ENCODE results near the gene CD79A. TPM values are rescaled to one million over a fixed set of nuclear protein-coding genes. Genes with fewer than 3 reads are reported as not detected.

Gene CD79A
- polyA plus RNA-seq (2012; ENCODE audit: low read depth, missing spikeins): 466 TPM

DNA sequence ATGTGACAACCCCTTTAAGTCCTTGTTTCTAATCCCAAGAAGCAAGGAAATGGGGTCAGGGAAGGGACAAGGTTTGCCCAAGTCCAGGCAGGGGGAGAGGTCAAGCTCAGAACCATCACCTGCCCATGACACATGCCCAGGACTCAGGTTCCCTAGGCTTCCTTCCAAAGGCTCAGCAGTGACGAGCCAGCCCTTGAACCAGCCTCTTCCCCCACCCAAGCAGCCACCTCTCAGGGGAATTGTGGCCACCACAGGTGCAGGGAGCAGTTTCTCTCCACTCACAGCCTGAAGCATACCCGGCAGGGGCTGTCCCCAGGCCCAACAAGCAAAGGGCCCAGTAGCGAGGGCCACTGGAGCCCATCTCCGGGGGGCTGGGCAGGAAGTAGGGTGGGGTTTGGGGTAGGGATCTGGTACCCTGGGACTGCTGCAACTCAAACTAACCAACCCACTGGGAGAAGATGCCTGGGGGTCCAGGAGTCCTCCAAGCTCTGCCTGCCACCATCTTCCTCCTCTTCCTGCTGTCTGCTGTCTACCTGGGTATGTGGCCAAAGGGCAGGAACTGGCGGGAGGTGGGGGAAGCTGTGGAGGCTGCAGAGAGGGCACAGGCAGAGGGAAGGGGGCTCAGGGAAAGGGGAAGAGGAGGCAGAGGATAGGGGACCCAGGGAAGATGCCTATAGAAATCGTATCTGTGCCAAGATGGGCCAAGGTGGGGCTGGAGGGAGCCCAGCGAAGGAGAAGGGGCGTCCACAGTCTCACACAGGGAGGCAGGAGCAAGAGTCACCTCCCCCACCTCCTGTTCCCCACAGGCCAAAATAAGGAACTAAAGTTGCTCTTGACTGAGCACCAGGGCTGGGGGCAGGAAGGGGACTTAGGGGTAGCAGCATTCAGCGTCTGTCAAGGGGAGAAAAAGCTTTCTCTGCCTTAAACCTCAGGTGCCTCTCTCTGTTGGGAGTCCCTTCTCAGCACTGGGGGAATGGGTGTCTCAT is at the start of gene CD79A:
Gene CD79A (plus strand): TSS at position 433 of the 986 bp plus-strand sequence. CDS start 26 bp downstream, at position 459.
- FAIRE-seq: peak; percentile 98

DNA sequence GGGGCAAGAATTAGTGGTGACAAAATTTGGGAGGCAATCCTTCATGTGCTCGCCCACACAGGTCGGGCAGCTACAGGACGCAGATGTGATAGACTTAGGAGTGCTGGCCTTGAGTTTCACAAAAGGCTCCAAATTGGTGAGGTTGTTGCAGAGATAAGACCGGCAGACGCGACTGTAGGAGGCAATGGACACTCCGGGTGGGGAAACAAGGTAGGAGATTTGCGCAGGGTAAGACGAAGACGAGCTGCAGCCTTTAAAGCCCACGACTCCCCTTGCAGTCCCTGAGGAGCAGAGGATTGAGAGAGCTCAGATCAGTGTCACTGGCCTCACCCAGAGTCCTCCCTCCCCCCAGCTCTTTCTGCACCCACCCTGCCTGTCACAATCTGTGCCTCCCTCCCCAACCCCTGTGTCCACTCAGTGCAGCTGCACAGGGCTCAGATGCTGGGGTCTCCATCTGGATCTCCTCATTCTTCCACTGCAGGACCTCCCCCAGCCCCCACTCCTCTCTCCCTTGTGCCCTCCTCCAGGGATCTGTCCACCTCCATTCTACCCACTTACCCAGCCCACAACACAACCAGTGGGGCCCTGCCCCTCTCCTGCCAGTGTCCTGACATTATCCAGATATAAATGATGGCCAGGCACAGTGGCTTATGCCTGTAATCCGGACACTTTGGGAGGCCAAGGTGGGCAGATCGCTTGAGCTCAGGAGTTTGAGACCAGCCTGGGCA is 38.9 kb upstream of the CD79A start:
- DNase-seq (ENCODE audit: insufficient read length, low spot score): no peak
- TF ChIP-seq POLR2A (IDR thresholded peaks at IDR 0.05; ENCODE audit: low read depth, low read length) (no peak), POLR2AphosphoS5 (IDR thresholded peaks at IDR 0.05; ENCODE audit: low read depth, low read length) (no peak), PAX5 (IDR thresholded peaks at IDR 0.05; ENCODE audit: insufficient read depth, low read length, severe bottlenecking) (no peak)
- no peak for FAIRE-seq

More for the DNA sequence above, at the start of gene CD79A:
- peak; percentile 69 for TF ChIP-seq POLR2AphosphoS5 (IDR thresholded peaks at IDR 0.05; ENCODE audit: low read depth, low read length)
- peak; percentile 80 for TF ChIP-seq PAX5 (IDR thresholded peaks at IDR 0.05; ENCODE audit: insufficient read depth, low read length, severe bottlenecking)
- TF ChIP-seq TAF1 (IDR thresholded peaks at IDR 0.05; ENCODE audit: low read depth, low read length): peak; percentile 54
- peak; percentile 71; the same call in 1 of the 2 replicates for TF ChIP-seq POU2F2 (IDR thresholded peaks at IDR 0.05; ENCODE audit: low read depth, low read length)
- peak; percentile 30; the same call in 1 of the 2 replicates for TF ChIP-seq SPI1 (IDR thresholded peaks at IDR 0.05; ENCODE audit: low read depth, low read length)
- peak; percentile 86 for TF ChIP-seq POLR2A (IDR thresholded peaks at IDR 0.05; ENCODE audit: low read depth, low read length)
- no peak for DNase-seq (ENCODE audit: insufficient read length, low spot score)

DNA sequence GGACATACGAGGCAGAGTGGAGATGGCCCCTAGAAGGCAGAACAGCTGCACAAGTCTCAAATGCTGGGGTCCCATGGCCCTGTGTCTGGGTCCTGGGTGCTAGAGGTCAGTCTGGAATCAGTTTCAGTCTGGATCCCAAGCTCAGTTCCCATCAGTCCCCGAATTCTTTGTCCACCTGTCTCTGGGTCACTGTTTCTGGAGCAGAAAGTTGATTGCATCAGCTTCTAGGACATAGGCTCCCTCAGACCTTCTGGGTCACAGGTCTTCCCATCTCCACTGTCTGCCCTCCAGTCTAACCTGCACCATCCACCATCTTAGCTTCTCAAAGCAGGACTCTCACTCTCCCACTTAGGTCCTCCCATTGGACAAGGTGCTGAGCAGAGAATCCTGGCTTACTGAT is 37.9 kb upstream of the CD79A start:
- no peak for DNase-seq (ENCODE audit: insufficient read length, low spot score)
- no peak for FAIRE-seq

DNA sequence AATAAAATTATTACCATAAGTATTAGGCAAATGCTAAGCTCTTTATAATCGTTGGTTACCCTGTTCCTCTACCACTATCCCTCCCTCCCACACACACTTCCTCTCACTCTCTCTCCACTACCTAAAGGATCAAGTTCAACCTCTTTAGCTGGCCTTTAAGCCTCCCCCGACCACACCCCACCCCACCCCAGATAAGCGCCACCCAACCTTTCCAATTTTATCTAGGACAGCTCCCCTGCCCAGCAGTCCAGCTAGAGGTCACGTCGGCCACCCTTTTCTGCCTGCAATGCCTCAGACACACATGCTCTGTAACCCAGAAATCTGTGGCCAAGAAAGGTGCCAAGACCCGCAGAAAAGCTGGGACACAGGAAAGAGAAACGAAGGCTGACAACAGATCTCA is 33.7 kb upstream of the CD79A start:
- no peak for TF ChIP-seq PAX5 (IDR thresholded peaks at IDR 0.05; ENCODE audit: insufficient read depth, low read length, severe bottlenecking)
- TF ChIP-seq TAF1 (IDR thresholded peaks at IDR 0.05; ENCODE audit: low read depth, low read length): no peak
- TF ChIP-seq POLR2AphosphoS5 (IDR thresholded peaks at IDR 0.05; ENCODE audit: low read depth, low read length): no peak
- no peak for TF ChIP-seq POLR2A (IDR thresholded peaks at IDR 0.05; ENCODE audit: low read depth, low read length)
- TF ChIP-seq SPI1 (IDR thresholded peaks at IDR 0.05; ENCODE audit: low read depth, low read length): no peak
- no peak for TF ChIP-seq POU2F2 (IDR thresholded peaks at IDR 0.05; ENCODE audit: low read depth, low read length)
- FAIRE-seq (no peak), DNase-seq (ENCODE audit: insufficient read length, low spot score) (no peak)

More for the DNA sequence above, 37.9 kb upstream of the CD79A start:
- no peak for TF ChIP-seq TAF1 (IDR thresholded peaks at IDR 0.05; ENCODE audit: low read depth, low read length)
- TF ChIP-seq PAX5 (IDR thresholded peaks at IDR 0.05; ENCODE audit: insufficient read depth, low read length, severe bottlenecking): no peak
- no peak for TF ChIP-seq POLR2A (IDR thresholded peaks at IDR 0.05; ENCODE audit: low read depth, low read length)
- TF ChIP-seq SPI1 (IDR thresholded peaks at IDR 0.05; ENCODE audit: low read depth, low read length): no peak
- TF ChIP-seq POU2F2 (IDR thresholded peaks at IDR 0.05; ENCODE audit: low read depth, low read length): no peak
- no peak for TF ChIP-seq POLR2AphosphoS5 (IDR thresholded peaks at IDR 0.05; ENCODE audit: low read depth, low read length)

DNA sequence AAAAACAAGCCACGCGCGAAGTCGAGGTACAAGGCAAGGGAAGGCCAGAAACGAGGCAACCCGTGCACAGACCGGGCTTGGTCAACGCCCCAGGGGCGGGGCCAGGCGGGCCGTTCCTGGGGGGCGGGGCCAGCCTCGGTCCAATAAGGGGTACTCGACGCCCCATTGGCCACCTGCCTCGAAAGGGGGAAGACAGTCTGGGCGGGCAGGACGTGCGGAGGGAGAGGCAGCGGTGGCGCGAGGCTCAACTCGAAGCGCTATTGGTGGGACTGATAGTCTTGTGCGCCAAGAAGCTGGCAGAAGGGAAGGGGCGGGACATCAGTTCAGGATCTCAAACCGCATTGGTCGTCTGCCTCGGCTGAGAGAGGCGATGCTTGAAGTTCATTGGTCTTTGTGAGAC is 32.5 kb upstream of the CD79A start, which contains the start of gene LYPD4:
Gene LYPD4 (minus strand): TSS at position 83 of the 400 bp plus-strand sequence. CDS start 5,398 bp downstream, outside the sequence.
- FAIRE-seq: no peak
- no peak for DNase-seq (ENCODE audit: insufficient read length, low spot score)
- TF ChIP-seq POLR2AphosphoS5 (IDR thresholded peaks at IDR 0.05; ENCODE audit: low read depth, low read length) (no peak), POU2F2 (IDR thresholded peaks at IDR 0.05; ENCODE audit: low read depth, low read length) (no peak)

DNA sequence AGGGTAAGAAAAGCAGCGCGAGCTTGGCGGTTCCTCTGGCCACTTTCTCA is 32.3 kb upstream of the CD79A start, which contains the start of gene DMRTC2:
Gene DMRTC2 (plus strand): TSS at position 42 of the 50 bp plus-strand sequence. CDS start 2,387 bp downstream, outside the sequence.
- DNase-seq (ENCODE audit: insufficient read length, low spot score): no peak
- FAIRE-seq: no peak
- TF ChIP-seq SPI1 (IDR thresholded peaks at IDR 0.05; ENCODE audit: low read depth, low read length): no peak

DNA sequence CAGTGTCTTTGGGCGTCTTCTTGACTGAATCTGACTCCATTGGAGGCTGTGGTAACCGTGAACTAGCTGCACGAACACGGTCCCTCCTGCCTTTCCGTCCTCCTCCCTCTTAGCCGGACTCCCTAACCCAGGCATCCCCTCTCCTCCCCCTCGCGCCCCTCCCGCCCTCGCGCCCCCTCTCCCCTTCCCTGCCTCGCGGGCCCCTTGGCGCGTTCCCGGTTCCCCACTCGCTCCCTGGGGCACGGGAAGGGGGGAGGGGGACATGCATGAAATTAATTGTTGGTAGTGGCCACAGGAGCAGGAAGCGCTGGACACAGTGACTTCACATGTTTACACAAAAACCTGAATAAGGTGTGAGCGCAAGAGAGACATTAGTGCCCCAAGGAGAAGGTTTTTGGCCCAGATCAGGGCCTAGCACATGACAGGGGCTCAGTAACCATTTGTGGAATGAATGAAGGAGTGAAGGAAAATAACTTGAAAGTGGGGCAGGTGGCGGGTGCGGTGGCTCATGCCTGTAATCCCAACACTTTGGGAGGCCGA is 32.0 kb upstream of the CD79A start:
- FAIRE-seq: no peak
- TF ChIP-seq POLR2AphosphoS5 (IDR thresholded peaks at IDR 0.05; ENCODE audit: low read depth, low read length) (no peak), PAX5 (IDR thresholded peaks at IDR 0.05; ENCODE audit: insufficient read depth, low read length, severe bottlenecking) (no peak), POLR2A (IDR thresholded peaks at IDR 0.05; ENCODE audit: low read depth, low read length) (no peak), POU2F2 (IDR thresholded peaks at IDR 0.05; ENCODE audit: low read depth, low read length) (no peak), SPI1 (IDR thresholded peaks at IDR 0.05; ENCODE audit: low read depth, low read length) (no peak), TAF1 (IDR thresholded peaks at IDR 0.05; ENCODE audit: low read depth, low read length) (no peak)
- DNase-seq (ENCODE audit: insufficient read length, low spot score): no peak

DNA sequence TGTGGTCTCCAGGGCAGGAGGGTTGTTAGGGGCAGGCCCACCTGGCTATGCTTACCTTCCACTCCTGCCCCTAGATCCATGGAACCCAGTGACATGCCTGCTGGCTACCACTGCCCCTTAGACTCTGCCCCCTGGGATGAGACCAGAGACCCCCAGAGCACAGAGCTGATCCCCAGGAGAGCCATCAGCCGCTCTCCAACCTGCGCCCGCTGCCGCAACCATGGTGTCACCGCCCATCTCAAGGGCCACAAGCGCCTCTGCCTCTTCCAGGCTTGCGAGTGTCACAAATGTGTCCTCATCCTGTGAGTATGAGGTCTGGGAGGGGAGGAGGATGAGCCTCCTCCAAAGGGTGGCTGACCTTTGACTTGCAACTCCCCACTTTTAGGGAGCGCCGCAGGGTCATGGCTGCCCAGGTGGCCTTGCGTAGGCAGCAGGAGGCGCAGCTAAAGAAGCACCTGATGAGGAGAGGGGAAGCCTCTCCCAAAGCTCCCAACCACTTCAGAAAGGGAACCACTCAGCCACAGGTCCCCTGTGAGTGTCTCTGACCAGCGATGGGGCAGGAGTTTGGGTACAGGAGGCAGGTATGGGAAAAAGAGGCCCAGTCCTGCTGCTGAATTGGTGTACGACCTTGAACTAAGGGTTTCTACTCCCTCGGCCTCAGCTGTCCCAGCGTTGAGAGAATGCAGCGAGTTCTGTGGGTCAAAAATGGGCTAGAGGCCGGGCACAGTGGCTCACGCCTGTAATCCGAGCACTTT is 29.6 kb upstream of the CD79A start:
- no peak for DNase-seq (ENCODE audit: insufficient read length, low spot score)
- no peak for FAIRE-seq
- no peak for TF ChIP-seq SPI1 (IDR thresholded peaks at IDR 0.05; ENCODE audit: low read depth, low read length)
- TF ChIP-seq TAF1 (IDR thresholded peaks at IDR 0.05; ENCODE audit: low read depth, low read length): no peak
- no peak for TF ChIP-seq POLR2A (IDR thresholded peaks at IDR 0.05; ENCODE audit: low read depth, low read length)
- TF ChIP-seq PAX5 (IDR thresholded peaks at IDR 0.05; ENCODE audit: insufficient read depth, low read length, severe bottlenecking): no peak
- no peak for TF ChIP-seq POU2F2 (IDR thresholded peaks at IDR 0.05; ENCODE audit: low read depth, low read length)
- TF ChIP-seq POLR2AphosphoS5 (IDR thresholded peaks at IDR 0.05; ENCODE audit: low read depth, low read length): no peak

DNA sequence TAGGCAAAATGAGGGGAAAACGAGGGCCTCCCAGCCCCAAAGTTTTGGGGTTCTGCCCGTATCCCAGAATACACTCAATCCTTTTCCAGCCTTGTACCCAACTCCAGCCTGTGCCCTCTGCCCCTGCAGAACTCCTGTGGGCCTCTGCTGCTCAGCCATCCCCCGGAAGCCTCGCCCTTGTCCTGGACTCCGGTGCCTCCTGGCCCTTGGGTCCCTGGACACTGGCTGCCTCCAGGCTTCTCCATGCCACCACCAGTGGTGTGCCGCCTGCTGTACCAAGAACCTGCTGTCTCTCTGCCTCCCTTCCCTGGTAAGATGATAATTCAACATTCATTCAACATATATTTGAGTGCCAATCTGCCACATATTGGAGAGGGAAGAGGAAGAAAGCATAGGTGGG is 28.4 kb upstream of the CD79A start:
- no peak for DNase-seq (ENCODE audit: insufficient read length, low spot score)
- no peak for TF ChIP-seq PAX5 (IDR thresholded peaks at IDR 0.05; ENCODE audit: insufficient read depth, low read length, severe bottlenecking)
- no peak for TF ChIP-seq POU2F2 (IDR thresholded peaks at IDR 0.05; ENCODE audit: low read depth, low read length)
- no peak for TF ChIP-seq POLR2AphosphoS5 (IDR thresholded peaks at IDR 0.05; ENCODE audit: low read depth, low read length)
- TF ChIP-seq POLR2A (IDR thresholded peaks at IDR 0.05; ENCODE audit: low read depth, low read length): no peak
- TF ChIP-seq TAF1 (IDR thresholded peaks at IDR 0.05; ENCODE audit: low read depth, low read length): no peak
- TF ChIP-seq SPI1 (IDR thresholded peaks at IDR 0.05; ENCODE audit: low read depth, low read length): no peak
- FAIRE-seq: no peak

Data from GM12891 (cell line).